ENCODE data around the gene CDCA5.
A peak's percentile ranks its signal among the peaks of the same experiment; 100 is the strongest.

DNA sequence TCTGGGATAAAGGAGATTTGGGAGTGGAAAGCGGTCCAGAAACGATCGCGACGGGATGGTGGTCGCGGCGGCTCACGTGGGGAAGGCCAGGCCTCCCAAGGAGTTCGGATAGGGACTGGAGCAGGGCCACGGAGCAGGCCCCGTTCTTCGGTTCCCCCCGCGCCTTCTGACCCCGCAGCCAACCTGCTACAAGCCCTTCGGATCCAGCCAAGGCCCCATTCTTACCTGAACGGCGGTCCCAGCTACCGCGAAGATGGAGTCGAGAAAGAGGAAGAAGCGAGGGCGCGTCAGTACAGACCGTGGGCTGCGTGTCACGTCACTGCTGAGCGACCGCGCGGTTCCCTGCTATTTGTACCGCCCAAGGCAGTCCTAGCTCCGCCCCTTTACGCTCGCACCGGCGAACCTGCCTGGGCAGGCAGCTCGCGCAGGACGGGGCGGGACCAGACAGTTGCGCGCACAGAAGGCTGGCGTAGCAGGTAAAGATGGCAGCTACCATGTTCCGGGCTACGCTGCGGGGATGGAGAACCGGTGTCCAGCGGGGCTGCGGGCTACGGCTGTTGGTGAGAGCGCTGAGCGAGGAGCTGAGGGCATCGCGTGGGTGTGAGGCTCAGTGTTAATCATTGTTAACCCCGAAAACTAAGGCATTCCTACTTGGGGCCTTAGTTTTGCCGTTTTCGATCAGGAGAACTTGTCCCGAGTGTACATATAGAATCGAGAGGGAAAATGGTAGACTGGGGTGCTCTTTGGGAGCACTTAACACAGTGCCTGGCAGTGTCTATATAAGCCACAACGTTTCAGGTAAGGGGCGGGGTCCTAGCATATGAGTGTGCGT, 38.2 kb upstream of the CDCA5 start, which contains the start of the genes FAU and MRPL49:
- TF ChIP-seq, protein P1, sequence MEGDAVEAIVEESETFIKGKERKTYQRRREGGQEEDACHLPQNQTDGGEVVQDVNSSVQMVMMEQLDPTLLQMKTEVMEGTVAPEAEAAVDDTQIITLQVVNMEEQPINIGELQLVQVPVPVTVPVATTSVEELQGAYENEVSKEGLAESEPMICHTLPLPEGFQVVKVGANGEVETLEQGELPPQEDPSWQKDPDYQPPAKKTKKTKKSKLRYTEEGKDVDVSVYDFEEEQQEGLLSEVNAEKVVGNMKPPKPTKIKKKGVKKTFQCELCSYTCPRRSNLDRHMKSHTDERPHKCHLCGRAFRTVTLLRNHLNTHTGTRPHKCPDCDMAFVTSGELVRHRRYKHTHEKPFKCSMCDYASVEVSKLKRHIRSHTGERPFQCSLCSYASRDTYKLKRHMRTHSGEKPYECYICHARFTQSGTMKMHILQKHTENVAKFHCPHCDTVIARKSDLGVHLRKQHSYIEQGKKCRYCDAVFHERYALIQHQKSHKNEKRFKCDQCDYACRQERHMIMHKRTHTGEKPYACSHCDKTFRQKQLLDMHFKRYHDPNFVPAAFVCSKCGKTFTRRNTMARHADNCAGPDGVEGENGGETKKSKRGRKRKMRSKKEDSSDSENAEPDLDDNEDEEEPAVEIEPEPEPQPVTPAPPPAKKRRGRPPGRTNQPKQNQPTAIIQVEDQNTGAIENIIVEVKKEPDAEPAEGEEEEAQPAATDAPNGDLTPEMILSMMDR (IDR thresholded peaks at IDR 0.05): no peak
- TF ChIP-seq POLR2A (IDR thresholded peaks at IDR 0.05) (peak; percentile 86), EP300 (IDR thresholded peaks at IDR 0.05) (no peak)

Measured in ovary (tissue), 3 donors.